Measurements from ENCODE around the gene MPV17. TPM values are rescaled to one million over a fixed set of nuclear protein-coding genes. Genes with fewer than 3 reads are reported as not detected.

The MPV17 gene
- total and polyA plus RNA-seq, 8 donors = 91.6 to 106 (median 99.0) TPM

GRCh38 chr2:27261241-27261925 lies 61.5 kb downstream of the MPV17 start:
- DNase-seq (no peak), ATAC-seq (no peak)
- intact Hi-C loops (cut with DNase I) = no loop called here
- Histone ChIP-seq H3K4me1 (peaks cover 17 to 36% of the 10 kb centered on the region in 2 donors), H3K4me3 (no peak overlapping the region), H3K36me3 (no peaks in the 10 kb centered on the region), H3K27me3 (peaks cover 51 to 100% of the 10 kb centered on the region in 2 donors), H3K27ac (no peak overlapping the region), H3K9me3 (no peaks in the 10 kb centered on the region)
- TF ChIP-seq CTCF (IDR thresholded peaks at IDR 0.05) = no peak

Other genes starting within 250 kb of the MPV17 start
- gene EMILIN1, start 244.5 kb downstream of the MPV17 start, total RNA-seq = 100 to 1,000 TPM; 151 to 161 TPM
- 100 to 1,000 TPM; 137 to 268 (median 197) TPM for gene EMILIN1, start 244.5 kb downstream of the MPV17 start, polyA plus RNA-seq (ENCODE audit: insufficient read length in 6 of 6)
- 10 to 100 TPM in 1 of 2 donors, 1 to 10 TPM in 1; 4.6 to 11.5 TPM for gene KHK, start 236.3 kb downstream of the MPV17 start, total RNA-seq
- gene KHK, start 236.3 kb downstream of the MPV17 start, polyA plus RNA-seq (ENCODE audit: insufficient read length in 6 of 6) = 1 to 10 TPM; 3.8 to 6.2 (median 4.4) TPM
- gene CGREF1, start 204.0 kb downstream of the MPV17 start, total RNA-seq = 1 to 10 TPM; 2.8 to 3.4 TPM
- under 1 TPM; 0.31 to 0.86 (median 0.56) TPM for gene CGREF1, start 204.0 kb downstream of the MPV17 start, polyA plus RNA-seq (ENCODE audit: insufficient read length in 6 of 6)
- not detected for gene ABHD1, start 199.3 kb downstream of the MPV17 start, total RNA-seq
- 1 to 10 TPM in 3 of 6 donors, under 1 TPM in 3; 0.69 to 1.3 (median 1.0) TPM for gene ABHD1, start 199.3 kb downstream of the MPV17 start, polyA plus RNA-seq (ENCODE audit: insufficient read length in 6 of 6)
- gene PREB, start 188.5 kb downstream of the MPV17 start, total RNA-seq = 10 to 100 TPM; 50.8 to 65.3 TPM
- 10 to 100 TPM; 34.3 to 45.7 (median 38.2) TPM for gene PREB, start 188.5 kb downstream of the MPV17 start, polyA plus RNA-seq (ENCODE audit: insufficient read length in 6 of 6)
- not detected for gene PRR30, start 183.7 kb downstream of the MPV17 start, total RNA-seq
- gene PRR30, start 183.7 kb downstream of the MPV17 start, polyA plus RNA-seq (ENCODE audit: insufficient read length in 6 of 6) = not detected
- gene TCF23, start 174.1 kb downstream of the MPV17 start, total RNA-seq = under 1 TPM; 0.08 to 0.50 TPM
- gene TCF23, start 174.1 kb downstream of the MPV17 start, polyA plus RNA-seq (ENCODE audit: insufficient read length in 6 of 6) = under 1 TPM; 0.06 to 0.21 (median 0.08) TPM
- 100 to 1,000 TPM in 1 of 2 donors, 10 to 100 TPM in 1; 87.5 to 102 TPM for gene ATRAID, start 111.1 kb downstream of the MPV17 start, total RNA-seq
- gene ATRAID, start 111.1 kb downstream of the MPV17 start, polyA plus RNA-seq (ENCODE audit: insufficient read length in 6 of 6) = 100 to 1,000 TPM; 126 to 141 (median 130) TPM
- gene SLC5A6, start 110.8 kb downstream of the MPV17 start, total RNA-seq = 10 to 100 TPM; 27.3 to 43.7 TPM
- 10 to 100 TPM; 24.1 to 47.2 (median 31.7) TPM for gene SLC5A6, start 110.8 kb downstream of the MPV17 start, polyA plus RNA-seq (ENCODE audit: insufficient read length in 6 of 6)
- gene CAD, start 105.7 kb downstream of the MPV17 start, total RNA-seq = 10 to 100 TPM; 31.1 to 51.2 TPM
- gene CAD, start 105.7 kb downstream of the MPV17 start, polyA plus RNA-seq (ENCODE audit: insufficient read length in 6 of 6) = 10 to 100 TPM; 39.0 to 52.8 (median 44.9) TPM
- gene SLC30A3, start 60.0 kb downstream of the MPV17 start, total RNA-seq = under 1 TPM; 0.39 to 0.64 TPM
- gene SLC30A3, start 60.0 kb downstream of the MPV17 start, polyA plus RNA-seq (ENCODE audit: insufficient read length in 6 of 6) = under 1 TPM; 0.26 to 0.69 (median 0.48) TPM
- gene DNAJC5G, start 47.7 kb downstream of the MPV17 start, total RNA-seq = not detected
- gene DNAJC5G, start 47.7 kb downstream of the MPV17 start, polyA plus RNA-seq (ENCODE audit: insufficient read length in 6 of 6) = under 1 TPM; 0.19 to 0.41 (median 0.30) TPM
- gene TRIM54, start 40.7 kb downstream of the MPV17 start, total RNA-seq = under 1 TPM in 1 of 2 donors, not detected in 1; 0.17 TPM
- gene TRIM54, start 40.7 kb downstream of the MPV17 start, polyA plus RNA-seq (ENCODE audit: insufficient read length in 6 of 6) = under 1 TPM in 5 of 6 donors, not detected in 1; 0.07 to 0.14 (median 0.09) TPM
- gene UCN, start 14.7 kb downstream of the MPV17 start, total RNA-seq = 1 to 10 TPM; 1.5 to 2.6 TPM
- 1 to 10 TPM; 1.3 to 2.4 (median 1.8) TPM for gene UCN, start 14.7 kb downstream of the MPV17 start, polyA plus RNA-seq (ENCODE audit: insufficient read length in 6 of 6)
- 10 to 100 TPM; 45.2 to 54.5 TPM for gene GTF3C2, start 33.7 kb upstream of the MPV17 start, total RNA-seq
- gene GTF3C2, start 33.7 kb upstream of the MPV17 start, polyA plus RNA-seq (ENCODE audit: insufficient read length in 6 of 6) = 10 to 100 TPM; 63.3 to 71.7 (median 68.1) TPM
- 10 to 100 TPM; 30.7 to 36.9 TPM for gene EIF2B4, start 47.2 kb upstream of the MPV17 start, total RNA-seq
- gene EIF2B4, start 47.2 kb upstream of the MPV17 start, polyA plus RNA-seq (ENCODE audit: insufficient read length in 6 of 6) = 10 to 100 TPM; 50.3 to 61.4 (median 53.4) TPM
- 100 to 1,000 TPM in 1 of 2 donors, 10 to 100 TPM in 1; 91.0 to 121 TPM for gene SNX17, start 47.5 kb upstream of the MPV17 start, total RNA-seq
- gene SNX17, start 47.5 kb upstream of the MPV17 start, polyA plus RNA-seq (ENCODE audit: insufficient read length in 6 of 6) = 100 to 1,000 TPM in 3 of 6 donors, 10 to 100 TPM in 3; 93.1 to 113 (median 102) TPM
- gene ZNF513, start 57.6 kb upstream of the MPV17 start, total RNA-seq = 10 to 100 TPM; 16.4 to 17.2 TPM
- gene ZNF513, start 57.6 kb upstream of the MPV17 start, polyA plus RNA-seq (ENCODE audit: insufficient read length in 6 of 6) = 10 to 100 TPM; 12.8 to 18.8 (median 15.8) TPM
- gene PPM1G, start 86.5 kb upstream of the MPV17 start, total RNA-seq = 10 to 100 TPM; 55.5 to 66.5 TPM
- gene PPM1G, start 86.5 kb upstream of the MPV17 start, polyA plus RNA-seq (ENCODE audit: insufficient read length in 6 of 6) = 10 to 100 TPM; 72.1 to 88.0 (median 81.1) TPM
- gene NRBP1, start 105.5 kb upstream of the MPV17 start, total RNA-seq = 10 to 100 TPM; 81.6 to 85.4 TPM
- gene NRBP1, start 105.5 kb upstream of the MPV17 start, polyA plus RNA-seq (ENCODE audit: insufficient read length in 6 of 6) = 100 to 1,000 TPM; 119 to 137 (median 123) TPM
- gene KRTCAP3, start 119.3 kb upstream of the MPV17 start, total RNA-seq = 10 to 100 TPM; 34.0 to 45.6 TPM
- gene KRTCAP3, start 119.3 kb upstream of the MPV17 start, polyA plus RNA-seq (ENCODE audit: insufficient read length in 6 of 6) = 10 to 100 TPM; 12.0 to 17.8 (median 14.7) TPM
- 10 to 100 TPM; 21.0 to 23.8 TPM for gene IFT172, start 166.6 kb upstream of the MPV17 start, total RNA-seq
- gene IFT172, start 166.6 kb upstream of the MPV17 start, polyA plus RNA-seq (ENCODE audit: insufficient read length in 6 of 6) = 10 to 100 TPM; 42.8 to 65.3 (median 55.6) TPM
- gene FNDC4, start 172.1 kb upstream of the MPV17 start, total RNA-seq = 1 to 10 TPM; 4.4 to 8.0 TPM
- 10 to 100 TPM; 12.3 to 16.6 (median 14.0) TPM for gene FNDC4, start 172.1 kb upstream of the MPV17 start, polyA plus RNA-seq (ENCODE audit: insufficient read length in 6 of 6)
- under 1 TPM in 1 of 2 donors, not detected in 1; 0.37 TPM for gene GCKR, start 173.7 kb upstream of the MPV17 start, total RNA-seq
- 1 to 10 TPM in 4 of 6 donors, under 1 TPM in 2; 0.57 to 1.8 (median 1.3) TPM for gene GCKR, start 173.7 kb upstream of the MPV17 start, polyA plus RNA-seq (ENCODE audit: insufficient read length in 6 of 6)

Measured in left lung (tissue), 10 donors.